Measurements from ENCODE around the gene MRPL21.

DNA sequence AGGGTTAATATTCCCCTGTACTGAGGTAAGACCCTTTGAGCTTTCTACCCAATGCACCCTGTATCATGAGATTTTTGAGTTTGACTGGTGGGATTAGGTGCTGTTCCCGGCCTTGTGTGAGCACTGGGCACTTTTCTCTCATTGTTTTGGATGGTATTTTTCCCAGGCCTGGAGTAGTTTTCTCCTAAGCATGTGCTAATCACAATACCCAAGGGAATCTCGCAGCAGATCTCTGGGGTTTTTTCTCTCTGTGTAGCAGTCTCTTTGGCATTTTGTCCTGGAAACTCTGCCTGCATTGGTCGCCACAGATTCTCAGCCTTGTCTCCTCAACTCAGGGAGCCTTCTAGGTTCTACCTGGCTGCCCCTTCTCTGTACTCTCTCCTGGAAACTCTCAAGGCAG, 20.0 kb upstream of the MRPL21 start:
- TF ChIP-seq, protein P1, sequence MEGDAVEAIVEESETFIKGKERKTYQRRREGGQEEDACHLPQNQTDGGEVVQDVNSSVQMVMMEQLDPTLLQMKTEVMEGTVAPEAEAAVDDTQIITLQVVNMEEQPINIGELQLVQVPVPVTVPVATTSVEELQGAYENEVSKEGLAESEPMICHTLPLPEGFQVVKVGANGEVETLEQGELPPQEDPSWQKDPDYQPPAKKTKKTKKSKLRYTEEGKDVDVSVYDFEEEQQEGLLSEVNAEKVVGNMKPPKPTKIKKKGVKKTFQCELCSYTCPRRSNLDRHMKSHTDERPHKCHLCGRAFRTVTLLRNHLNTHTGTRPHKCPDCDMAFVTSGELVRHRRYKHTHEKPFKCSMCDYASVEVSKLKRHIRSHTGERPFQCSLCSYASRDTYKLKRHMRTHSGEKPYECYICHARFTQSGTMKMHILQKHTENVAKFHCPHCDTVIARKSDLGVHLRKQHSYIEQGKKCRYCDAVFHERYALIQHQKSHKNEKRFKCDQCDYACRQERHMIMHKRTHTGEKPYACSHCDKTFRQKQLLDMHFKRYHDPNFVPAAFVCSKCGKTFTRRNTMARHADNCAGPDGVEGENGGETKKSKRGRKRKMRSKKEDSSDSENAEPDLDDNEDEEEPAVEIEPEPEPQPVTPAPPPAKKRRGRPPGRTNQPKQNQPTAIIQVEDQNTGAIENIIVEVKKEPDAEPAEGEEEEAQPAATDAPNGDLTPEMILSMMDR (IDR thresholded peaks at IDR 0.05; ENCODE audit: low read length): no peak
- no peak for TF ChIP-seq EZH2 (IDR thresholded peaks at IDR 0.05; ENCODE audit: borderline replicate concordance, low read length)
